Karpas-422 (cell line): ENCODE results near the gene FPR2. TPM values are rescaled to one million over a fixed set of nuclear protein-coding genes. Genes with fewer than 3 reads are reported as not detected.
"Not testable (repeated sequence)": the region's sequence is repeated elsewhere in the genome, so short reads cannot be mapped to it uniquely, and the experiment has no call there.

Experiments used
- DNase-seq: peaks from one replicate; pipeline ENCODE4 v3.0.0-alpha.2; 2015
- H2AFZ ChIP-seq: fragments of 200-600 bp; sonication (generic); 2 replicates; pipeline ENCODE4 v1.6.1; 2014; ENCODE audit warnings: antibody characterized with exemption, low read length, mixed read lengths
- H3K27ac ChIP-seq: fragments of 200-600 bp; sonication (generic); 2 replicates; pipeline ENCODE4 v1.5.1; 2014; ENCODE audit warnings: mild to moderate bottlenecking, low read length, moderate library complexity
- H3K27me3 ChIP-seq: fragments of 200-600 bp; sonication (generic); 2 replicates; pipeline ENCODE4 v1.6.1; 2014; ENCODE audit warnings: low read length, mixed read lengths
- H3K36me3 ChIP-seq: fragments of 200-600 bp; sonication (generic); 2 replicates; pipeline ENCODE4 v1.6.1; 2014; ENCODE audit warnings: low read length, mixed read lengths; ENCODE audit not compliant: insufficient read depth
- H3K4me1 ChIP-seq: fragments of 200-600 bp; sonication (generic); 2 replicates; pipeline ENCODE4 v1.6.1; 2014; ENCODE audit warnings: mild to moderate bottlenecking, low read length, mixed read lengths
- H3K4me2 ChIP-seq: fragments of 200-600 bp; sonication (generic); 2 replicates; pipeline ENCODE4 v1.6.1; 2014; ENCODE audit warnings: low read length, low read depth, mild to moderate bottlenecking; ENCODE audit not compliant: poor library complexity, severe bottlenecking
- H3K4me3 ChIP-seq: fragments of 200-600 bp; sonication (generic); 2 replicates; pipeline ENCODE4 v1.5.1; 2014; ENCODE audit warnings: mild to moderate bottlenecking, antibody characterized with exemption, low read length, mixed read lengths
- H3K79me2 ChIP-seq: fragments of 200-600 bp; sonication (generic); 2 replicates; pipeline ENCODE4 v1.6.1; 2014; ENCODE audit warnings: mild to moderate bottlenecking, low read length, mixed read lengths
- H3K9ac ChIP-seq: fragments of 200-600 bp; sonication (generic); 2 replicates; pipeline ENCODE4 v1.6.0; 2014; ENCODE audit warnings: low read length
- H3K9me2 ChIP-seq: fragments of 200-600 bp; sonication (generic), shearing (Covaris generic); replicated peaks from 2 replicates; pipeline ENCODE4 v1.6.0; 2014; ENCODE audit warnings: mild to moderate bottlenecking, low read length, moderate library complexity; ENCODE audit not compliant: insufficient read depth
- H3K9me3 ChIP-seq: fragments of 300-700, 200-600 bp; sonication (generic); 2 replicates; pipeline ENCODE4 v1.6.1; 2014; ENCODE audit warnings: low read length, mixed read lengths
- H4K20me1 ChIP-seq: fragments of 200-600 bp; sonication (generic); 2 replicates; pipeline ENCODE4 v1.6.1; 2014; ENCODE audit warnings: mild to moderate bottlenecking, antibody characterized with exemption, low read length, low read depth; ENCODE audit not compliant: insufficient read depth
- total RNA-seq: library from RNA; depleted of rRNA; stranded (reverse); fragments of >200 nt; shearing (Covaris generic); gene quantifications from 2 replicates; pipeline ENCODE4 v1.2.3, GENCODE V29; 2014; ENCODE audit warnings: low replicate concordance

Gene FPR2
- total RNA-seq, 1 experiment from 2014 or later, result 7.9 TPM

GRCh38 chr19:51765086-51765485 is 4.1 kb downstream of the FPR2 start:
- Histone ChIP-seq H3K4me3 (no peak overlapping the region), H4K20me1 (no peaks in the 10 kb centered on the region), H3K9me3 (no peaks in the 10 kb centered on the region), H3K4me1 (no peaks in the 10 kb centered on the region), H3K9ac (no peak overlapping the region), H2AFZ (no peak overlapping the region), H3K79me2 (no peaks in the 10 kb centered on the region), H3K27ac (no peak overlapping the region), H3K4me2 (no peak overlapping the region), H3K9me2 (no peaks in the 10 kb centered on the region), H3K27me3 (no peaks in the 10 kb centered on the region), H3K36me3 (no peaks in the 10 kb centered on the region)
- no peak for DNase-seq

GRCh38 chr19:51766461-51766860 is 5.5 kb downstream of the FPR2 start:
- H3K4me2 ChIP-seq, result no peak overlapping the region
- no peaks in the 10 kb centered on the region for H3K79me2 ChIP-seq
- no peaks in the 10 kb centered on the region for H3K9me2 ChIP-seq
- no peak overlapping the region for H2AFZ ChIP-seq
- no peaks in the 10 kb centered on the region for H3K36me3 ChIP-seq
- H3K27ac ChIP-seq, result no peak overlapping the region
- no peak for DNase-seq
- 0 out of 2 replicates have a peak, but pooled peaks cover 1% of the 10 kb centered on the region for H3K4me1 ChIP-seq
- H4K20me1 ChIP-seq, result no peaks in the 10 kb centered on the region
- H3K27me3 ChIP-seq, result no peaks in the 10 kb centered on the region
- no peak overlapping the region for H3K9ac ChIP-seq
- H3K4me3 ChIP-seq, result no peak overlapping the region
- H3K9me3 ChIP-seq, result no peaks in the 10 kb centered on the region

- Histone ChIP-seq H3K9ac (no peak overlapping the region), H2AFZ (no peak overlapping the region), H3K79me2 (no peaks in the 10 kb centered on the region)
Measured at GRCh38 chr19:51771376-51772130, 10.6 kb downstream of the FPR2 start.

GRCh38 chr19:51772977-51773376 is 12.0 kb downstream of the FPR2 start:
- DNase-seq, result peak; percentile 67
- no peak overlapping the region for H3K27ac ChIP-seq

More at GRCh38 chr19:51771376-51772130, 10.6 kb downstream of the FPR2 start:
- Histone ChIP-seq H3K9me3 (no peaks in the 10 kb centered on the region), H3K27ac (no peak overlapping the region), H3K4me2 (no peak overlapping the region), H3K9me2 (no peaks in the 10 kb centered on the region), H3K4me1 (peaks cover 16% of the 10 kb centered on the region), H4K20me1 (no peaks in the 10 kb centered on the region), H3K4me3 (no peak overlapping the region), H3K36me3 (no peaks in the 10 kb centered on the region), H3K27me3 (no peaks in the 10 kb centered on the region)
- DNase-seq, result no peak

GRCh38 chr19:51776561-51776960 is 15.6 kb downstream of the FPR2 start:
- DNase-seq, H3K36me3 ChIP-seq: not testable (repeated sequence)

More at GRCh38 chr19:51772977-51773376, 12.0 kb downstream of the FPR2 start:
- H3K9ac ChIP-seq, result no peak overlapping the region
- no peaks in the 10 kb centered on the region for H3K9me2 ChIP-seq
- peaks cover 21% of the 10 kb centered on the region for H3K4me1 ChIP-seq
- H3K36me3 ChIP-seq, result no peaks in the 10 kb centered on the region
- H3K9me3 ChIP-seq, result no peaks in the 10 kb centered on the region
- no peaks in the 10 kb centered on the region for H4K20me1 ChIP-seq
- no peaks in the 10 kb centered on the region for H3K27me3 ChIP-seq
- no peak overlapping the region for H3K4me2 ChIP-seq
- no peak overlapping the region for H2AFZ ChIP-seq
- no peaks in the 10 kb centered on the region for H3K79me2 ChIP-seq
- no peak overlapping the region for H3K4me3 ChIP-seq

GRCh38 chr19:51777570-51778462 is 16.8 kb downstream of the FPR2 start:
- no peaks in the 10 kb centered on the region for H3K79me2 ChIP-seq
- no peaks in the 10 kb centered on the region for H3K36me3 ChIP-seq
- H3K9ac ChIP-seq, result peak overlapping the region; percentile 33; the same call in 1 of the 2 replicates
- H2AFZ ChIP-seq, result peak overlapping the region; percentile 49; the same call in 1 of the 2 replicates
- H3K27ac ChIP-seq, result no peak overlapping the region
- H3K4me1 ChIP-seq, result peaks cover 11% of the 10 kb centered on the region
- no peak overlapping the region for H3K4me3 ChIP-seq
- no peaks in the 10 kb centered on the region for H3K27me3 ChIP-seq
- no peaks in the 10 kb centered on the region for H4K20me1 ChIP-seq
- H3K4me2 ChIP-seq, result peak overlapping the region; percentile 33
- H3K9me3 ChIP-seq, result no peaks in the 10 kb centered on the region
- H3K9me2 ChIP-seq, result no peaks in the 10 kb centered on the region
- DNase-seq, result peak; percentile 93

More at GRCh38 chr19:51776561-51776960, 15.6 kb downstream of the FPR2 start:
- H4K20me1 ChIP-seq, H2AFZ ChIP-seq, H3K4me2 ChIP-seq, H3K79me2 ChIP-seq, H3K9me2 ChIP-seq, H3K27me3 ChIP-seq, H3K27ac ChIP-seq, H3K4me3 ChIP-seq, H3K9me3 ChIP-seq, H3K9ac ChIP-seq: not testable (repeated sequence)
- H3K4me1 ChIP-seq, result peaks cover 24% of the 10 kb centered on the region

- DNase-seq, result no peak
- Histone ChIP-seq H4K20me1 (no peaks in the 10 kb centered on the region), H3K9ac (no peak overlapping the region), H2AFZ (no peak overlapping the region), H3K4me3 (no peak overlapping the region), H3K4me2 (no peak overlapping the region), H3K9me3 (no peaks in the 10 kb centered on the region), H3K27me3 (no peaks in the 10 kb centered on the region), H3K79me2 (no peaks in the 10 kb centered on the region), H3K27ac (no peak overlapping the region), H3K9me2 (no peaks in the 10 kb centered on the region), H3K4me1 (peaks cover 10% of the 10 kb centered on the region), H3K36me3 (no peaks in the 10 kb centered on the region)
Measured at GRCh38 chr19:51779181-51779580, 18.2 kb downstream of the FPR2 start.

GRCh38 chr19:51779703-51780102 is 18.7 kb downstream of the FPR2 start:
- H3K79me2 ChIP-seq, result no peaks in the 10 kb centered on the region
- no peaks in the 10 kb centered on the region for H3K9me2 ChIP-seq
- no peak overlapping the region for H3K27ac ChIP-seq
- DNase-seq, result no peak
- no peaks in the 10 kb centered on the region for H3K36me3 ChIP-seq
- H4K20me1 ChIP-seq, result no peaks in the 10 kb centered on the region
- H3K9ac ChIP-seq, result no peak overlapping the region
- no peaks in the 10 kb centered on the region for H3K9me3 ChIP-seq
- no peaks in the 10 kb centered on the region for H3K27me3 ChIP-seq
- H3K4me2 ChIP-seq, result no peak overlapping the region
- no peak overlapping the region for H2AFZ ChIP-seq
- H3K4me3 ChIP-seq, result no peak overlapping the region
- H3K4me1 ChIP-seq, result peaks cover 14% of the 10 kb centered on the region
